ENCODE data around the gene NECTIN2.
"Not testable (repeated sequence)": the region's sequence is repeated elsewhere in the genome, so short reads cannot be mapped to it uniquely, and the experiment has no call there.

NECTIN2 gene

GRCh38 chr19:44817725-44818465, 28.2 kb upstream of the NECTIN2 start:
- DNase-seq = no peak

- no peak for DNase-seq
Measured at GRCh38 chr19:44818466-44819031, 27.5 kb upstream of the NECTIN2 start.

- no peak for DNase-seq
Measured at GRCh38 chr19:44819246-44819832, 26.8 kb upstream of the NECTIN2 start.

- no peak for DNase-seq
Measured at GRCh38 chr19:44820648-44821609, 25.2 kb upstream of the NECTIN2 start.

GRCh38 chr19:44822177-44822576, 23.9 kb upstream of the NECTIN2 start:
- DNase-seq = no peak

GRCh38 chr19:44822670-44823372, 23.3 kb upstream of the NECTIN2 start:
- no peak for DNase-seq

GRCh38 chr19:44823373-44823698, 22.8 kb upstream of the NECTIN2 start:
- DNase-seq = no peak

GRCh38 chr19:44824761-44825160, 21.3 kb upstream of the NECTIN2 start:
- DNase-seq = no peak

- not testable (repeated sequence) for DNase-seq
Measured at GRCh38 chr19:44832875-44833274, 13.2 kb upstream of the NECTIN2 start.

GRCh38 chr19:44834399-44834798, 11.7 kb upstream of the NECTIN2 start:
- DNase-seq = not testable (repeated sequence)

GRCh38 chr19:44839276-44839675, 6.8 kb upstream of the NECTIN2 start:
- DNase-seq = no peak

- DNase-seq = no peak
Measured at GRCh38 chr19:44840811-44841210, 5.3 kb upstream of the NECTIN2 start.

GRCh38 chr19:44841231-44841630, 4.9 kb upstream of the NECTIN2 start:
- DNase-seq = no peak

GRCh38 chr19:44845286-44845611, 848 bp upstream of the NECTIN2 start:
- DNase-seq = no peak

- DNase-seq = no peak
Measured at GRCh38 chr19:44846455-44847143, 502 bp downstream of the NECTIN2 start.

GRCh38 chr19:44847144-44848035, 1.3 kb downstream of the NECTIN2 start:
- peak; percentile 12 for DNase-seq

GRCh38 chr19:44848036-44848811, 2.1 kb downstream of the NECTIN2 start:
- DNase-seq = no peak

GRCh38 chr19:44848812-44849447, 2.8 kb downstream of the NECTIN2 start:
- DNase-seq = no peak

GRCh38 chr19:44850641-44851109, 4.6 kb downstream of the NECTIN2 start:
- no peak for DNase-seq

GRCh38 chr19:44851427-44851826, 5.3 kb downstream of the NECTIN2 start:
- no peak for DNase-seq

All from activated CD4-positive, alpha-beta T cell treated with anti-CD3 and anti-CD28 coated beads for 48 hours (primary cell).